A549 (cell line): ENCODE data around the gene DELE1. TPM values are rescaled to one million over a fixed set of nuclear protein-coding genes. Genes with fewer than 3 reads are reported as not detected.

ENCODE experiments used
- ATAC-seq, 2 experiments: fragments of 200-7000 bp in 1 of 2; fragments of >200 bp in 1 of 2; cut with Nextera tagmentation in 1 of 2; cut with Tn5 transposase in 1 of 2; 3 replicates each; pipeline versions ENCODE4 v1.8.0 to v1.9.1; 2018 to 2020; ENCODE audit warnings: mild to moderate bottlenecking in 1 of 2, moderate library complexity in 1 of 2
- CTCF ChIA-PET: fragments of 300-600 bp; sonication (Branson Sonifier 250); formaldehyde crosslinking; extraction: SDS; loops from one replicate; lab custom pipeline; 2021; ENCODE audit warnings: antibody characterized with exemption, inconsistent platforms; lab: Yijun Ruan, JAX
- POLR2A ChIA-PET: fragments of 350-600 bp; formaldehyde crosslinking; extraction: SDS; loops from one replicate; lab custom pipeline; 2021; ENCODE audit warnings: antibody characterized with exemption, inconsistent platforms; lab: Yijun Ruan, JAX
- DNase-seq, 2 experiments: peaks; one replicate each; pipeline versions ENCODE4 v3.0.0 to v3.0.0-alpha.2; 2011 to 2016; ENCODE audit warnings: low read depth in 1 of 2, low spot score in 1 of 2
- FAIRE-seq: peaks from 2 replicates; lab custom pipeline; 2011; peaks lifted over from hg19 to GRCh38; lab: Jason Lieb, UNC
- H3K27ac ChIP-seq, 2 experiments: fragments of >200 bp; sonication (Bioruptor Twin); formaldehyde crosslinking; 3 replicates each; pipeline ENCODE4 v1.5.1; 2016 to 2017
- H3K4me1 ChIP-seq: fragments of >200 bp; sonication (Bioruptor Twin); formaldehyde crosslinking; 3 replicates; pipeline ENCODE4 v1.6.1; 2016
- H3K4me2 ChIP-seq: fragments of >200 bp; sonication (Bioruptor Twin); formaldehyde crosslinking; 3 replicates; pipeline ENCODE4 v1.6.1; 2016
- H3K4me3 ChIP-seq: fragments of >200 bp; sonication (Bioruptor Twin); formaldehyde crosslinking; 3 replicates; pipeline ENCODE4 v1.5.1; 2016
- H3K9me3 ChIP-seq: fragments of >200 bp; sonication (Bioruptor Twin); formaldehyde crosslinking; 3 replicates; pipeline ENCODE4 v1.6.1; 2016
- BHLHE40 ChIP-seq: IDR thresholded peaks from 2 replicates; pipeline ENCODE4 v1.6.1; 2012; ENCODE audit warnings: low read depth, low read length, inconsistent platforms
- CEBPB ChIP-seq, 2 experiments: fragments of >200 bp in 1 of 2; sonication (Bioruptor Twin) in 1 of 2; formaldehyde crosslinking in 1 of 2; IDR thresholded peaks; 2 replicates each; pipeline ENCODE4 v1.6.1; 2012 to 2016
- CHD2 ChIP-seq: fragments of 150-350 bp; IDR thresholded peaks from 2 replicates; pipeline ENCODE4 v1.6.1; 2014; ENCODE audit warnings: low read length; ENCODE audit not compliant: partially characterized antibody
- FOSB ChIP-seq: fragments of 250-450 bp; sonication (Bioruptor Pico); IDR thresholded peaks from 2 replicates; pipeline ENCODE4 v1.5.0; 2020; ENCODE audit warnings: mild to moderate bottlenecking, moderate library complexity
- GATA3 ChIP-seq: IDR thresholded peaks from 2 replicates; pipeline ENCODE4 v1.6.1; 2012; ENCODE audit warnings: borderline replicate concordance
- HEYL ChIP-seq: fragments of 250-450 bp; sonication (Bioruptor Pico); IDR thresholded peaks from 2 replicates; pipeline ENCODE4 v1.8.0; 2021; ENCODE audit warnings: mild to moderate bottlenecking, moderate library complexity
- JUN ChIP-seq, 2 experiments: fragments of >200 bp; sonication (Bioruptor Twin); formaldehyde crosslinking; IDR thresholded peaks; 2 replicates in 1 of 2; 3 replicates in 1 of 2; pipeline ENCODE4 v1.6.1; 2016 to 2017
- KDM1A ChIP-seq: fragments of 200-600 bp; sonication (generic); IDR thresholded peaks from 2 replicates; pipeline ENCODE4 v1.6.1; 2016; ENCODE audit warnings: low read depth, mild to moderate bottlenecking
- MYC ChIP-seq: IDR thresholded peaks from 2 replicates; pipeline ENCODE4 v1.6.1; 2012; ENCODE audit warnings: mild to moderate bottlenecking, inconsistent platforms, low read length, improper control_type of control experiment, borderline replicate concordance
- PHF8 ChIP-seq: fragments of 200-600 bp; sonication (generic); IDR thresholded peaks from 2 replicates; pipeline ENCODE4 v1.6.1; 2016; ENCODE audit warnings: low read depth, mild to moderate bottlenecking, antibody characterized with exemption, moderate library complexity, borderline replicate concordance
- RFX5 ChIP-seq: fragments of 450-650 bp; IDR thresholded peaks from 2 replicates; pipeline ENCODE4 v1.7.1; 2014; ENCODE audit warnings: antibody characterized with exemption, mild to moderate bottlenecking, moderate library complexity
- TFCP2L1 ChIP-seq: fragments of 250-450 bp; sonication (Bioruptor Pico); IDR thresholded peaks from 2 replicates; pipeline ENCODE4 v1.5.0; 2021; ENCODE audit warnings: mild to moderate bottlenecking
- ZSCAN20 ChIP-seq: fragments of 250-450 bp; sonication (Bioruptor Pico); IDR thresholded peaks from 2 replicates; pipeline ENCODE4 v1.8.0; 2022; ENCODE audit warnings: mild to moderate bottlenecking, moderate library complexity
- WGBS: methylation state at CpG from one replicate; pipeline ENCODE4 v1.1.6; 2017; ENCODE audit errors: missing lambda C conversion rate; 5-methylcytosine and 5-hydroxymethylcytosine counted together
- polyA plus RNA-seq, 4 experiments: library from polyadenylated mRNA; depleted of rRNA in 3 of 4; stranded (reverse); fragments of >200 nt; fragmentation: RNase III in 1 of 4; extraction: RNeasy Plus Mini Kit Qiagen cat#74134 plus additional on column Dnase treatment in 1 of 4; gene quantifications; 2 replicates in 3 of 4; 3 replicates in 1 of 4; pipeline ENCODE4 v1.2.3, GENCODE V29; 2011 to 2017
- TF ChIP-seq, protein P1 (sequence below): fragments of 250-450 bp; sonication (Bioruptor Pico); IDR thresholded peaks from 2 replicates; pipeline ENCODE4 v1.5.0; 2020; ENCODE audit warnings: low read depth, mild to moderate bottlenecking, moderate library complexity
- TF ChIP-seq, protein P2 (sequence below): IDR thresholded peaks from 2 replicates; pipeline ENCODE4 v1.6.1; 2012
- TF ChIP-seq, protein P3 (sequence below): fragments of >200 bp; sonication (Bioruptor Twin); formaldehyde crosslinking; IDR thresholded peaks from 3 replicates; pipeline ENCODE4 v1.5.1; 2016
- TF ChIP-seq, protein P4 (sequence below): IDR thresholded peaks from 2 replicates; pipeline ENCODE4 v1.6.1; 2012

DELE1 gene
- polyA plus RNA-seq, 2 of the 4 experiments (the other 2 are of a cell fraction): 41.2 to 60.1 TPM

DNA sequence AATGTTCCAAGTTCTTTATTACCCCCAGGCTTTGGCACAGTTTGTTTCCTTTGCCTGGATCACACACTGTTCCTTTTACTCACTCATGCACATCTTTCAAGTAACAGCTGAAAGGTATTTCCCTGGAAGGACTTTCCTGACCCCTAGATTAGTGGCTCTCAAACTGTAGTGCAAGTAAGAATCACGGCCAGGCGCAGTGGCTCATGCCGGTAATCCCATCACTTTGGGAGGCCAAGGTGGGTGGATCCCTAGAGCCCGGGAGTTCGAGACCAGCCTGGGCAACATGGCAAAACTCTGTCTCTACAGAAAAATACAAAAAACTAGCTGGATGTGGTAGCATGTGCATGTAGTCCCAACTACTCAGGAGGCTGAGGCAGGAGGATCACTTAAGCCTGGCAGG is 19.1 kb upstream of the DELE1 start (continued):
- TF ChIP-seq, protein P1, sequence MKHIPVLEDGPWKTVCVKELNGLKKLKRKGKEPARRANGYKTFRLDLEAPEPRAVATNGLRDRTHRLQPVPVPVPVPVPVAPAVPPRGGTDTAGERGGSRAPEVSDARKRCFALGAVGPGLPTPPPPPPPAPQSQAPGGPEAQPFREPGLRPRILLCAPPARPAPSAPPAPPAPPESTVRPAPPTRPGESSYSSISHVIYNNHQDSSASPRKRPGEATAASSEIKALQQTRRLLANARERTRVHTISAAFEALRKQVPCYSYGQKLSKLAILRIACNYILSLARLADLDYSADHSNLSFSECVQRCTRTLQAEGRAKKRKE (CRISPR knock-in tag): no peak
- TF ChIP-seq CHD2 (no peak), ZSCAN20 (no peak)

DNA sequence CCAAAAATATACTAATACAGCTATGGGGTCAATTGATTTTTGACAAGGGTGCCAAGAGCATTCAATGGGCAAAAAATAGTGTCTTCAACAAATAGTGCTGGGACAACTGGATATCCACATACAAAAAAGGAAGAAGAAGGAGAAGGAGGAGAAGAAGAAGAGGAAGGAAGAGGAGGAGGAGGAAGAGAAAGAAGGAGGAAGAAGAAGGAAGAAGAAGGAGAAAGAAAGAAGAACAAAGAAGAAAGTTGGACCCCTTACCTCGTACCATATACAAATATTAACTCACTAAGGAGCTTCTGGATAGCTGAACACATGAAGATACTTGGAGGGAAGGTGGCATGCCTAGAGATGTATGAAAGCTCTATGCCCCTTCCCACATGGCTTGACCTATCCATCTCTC is 17.2 kb upstream of the DELE1 start:
- H3K4me3 ChIP-seq: no peak overlapping the region
- CTCF ChIA-PET: interaction anchor here (0.9 to 4.7 kb wide), 7 partner anchors 9 to 215 kb away, joined by 3 to 18 read pairs (median 5); partner anchors contain the start of gene PCDH1
- POLR2A ChIA-PET: interaction anchor here (0.6 kb wide), 1 partner anchor 242 kb away, joined by 3 read pairs; no protein-coding TSS in a partner anchor
- H3K4me1 ChIP-seq: no peaks in the 10 kb centered on the region
- no peak for ATAC-seq
- WGBS: 22% methylated on average over 1 of the region's 1 CpG
- DNase-seq: no peak
- FAIRE-seq: no peak
- no peak for TF ChIP-seq GATA3
- TF ChIP-seq, protein P2, sequence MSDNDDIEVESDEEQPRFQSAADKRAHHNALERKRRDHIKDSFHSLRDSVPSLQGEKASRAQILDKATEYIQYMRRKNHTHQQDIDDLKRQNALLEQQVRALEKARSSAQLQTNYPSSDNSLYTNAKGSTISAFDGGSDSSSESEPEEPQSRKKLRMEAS: no peak
- TF ChIP-seq, protein P3, sequence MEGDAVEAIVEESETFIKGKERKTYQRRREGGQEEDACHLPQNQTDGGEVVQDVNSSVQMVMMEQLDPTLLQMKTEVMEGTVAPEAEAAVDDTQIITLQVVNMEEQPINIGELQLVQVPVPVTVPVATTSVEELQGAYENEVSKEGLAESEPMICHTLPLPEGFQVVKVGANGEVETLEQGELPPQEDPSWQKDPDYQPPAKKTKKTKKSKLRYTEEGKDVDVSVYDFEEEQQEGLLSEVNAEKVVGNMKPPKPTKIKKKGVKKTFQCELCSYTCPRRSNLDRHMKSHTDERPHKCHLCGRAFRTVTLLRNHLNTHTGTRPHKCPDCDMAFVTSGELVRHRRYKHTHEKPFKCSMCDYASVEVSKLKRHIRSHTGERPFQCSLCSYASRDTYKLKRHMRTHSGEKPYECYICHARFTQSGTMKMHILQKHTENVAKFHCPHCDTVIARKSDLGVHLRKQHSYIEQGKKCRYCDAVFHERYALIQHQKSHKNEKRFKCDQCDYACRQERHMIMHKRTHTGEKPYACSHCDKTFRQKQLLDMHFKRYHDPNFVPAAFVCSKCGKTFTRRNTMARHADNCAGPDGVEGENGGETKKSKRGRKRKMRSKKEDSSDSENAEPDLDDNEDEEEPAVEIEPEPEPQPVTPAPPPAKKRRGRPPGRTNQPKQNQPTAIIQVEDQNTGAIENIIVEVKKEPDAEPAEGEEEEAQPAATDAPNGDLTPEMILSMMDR: no peak
- TF ChIP-seq KDM1A: no peak
- TF ChIP-seq, protein P4, sequence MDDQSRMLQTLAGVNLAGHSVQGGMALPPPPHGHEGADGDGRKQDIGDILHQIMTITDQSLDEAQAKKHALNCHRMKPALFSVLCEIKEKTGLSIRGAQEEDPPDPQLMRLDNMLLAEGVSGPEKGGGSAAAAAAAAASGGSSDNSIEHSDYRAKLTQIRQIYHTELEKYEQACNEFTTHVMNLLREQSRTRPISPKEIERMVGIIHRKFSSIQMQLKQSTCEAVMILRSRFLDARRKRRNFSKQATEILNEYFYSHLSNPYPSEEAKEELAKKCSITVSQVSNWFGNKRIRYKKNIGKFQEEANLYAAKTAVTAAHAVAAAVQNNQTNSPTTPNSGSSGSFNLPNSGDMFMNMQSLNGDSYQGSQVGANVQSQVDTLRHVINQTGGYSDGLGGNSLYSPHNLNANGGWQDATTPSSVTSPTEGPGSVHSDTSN: no peak
- TF ChIP-seq HEYL (CRISPR knock-in tag): no peak
- TF ChIP-seq FOSB (CRISPR knock-in tag): no peak
- no peak for TF ChIP-seq PHF8
- TF ChIP-seq BHLHE40: no peak
- no peak overlapping the region for H3K4me2 ChIP-seq
- H3K9me3 ChIP-seq: peaks cover 2% of the 10 kb centered on the region; the same call in 1 of the 3 replicates
- H3K27ac ChIP-seq: no peak overlapping the region

DNA sequence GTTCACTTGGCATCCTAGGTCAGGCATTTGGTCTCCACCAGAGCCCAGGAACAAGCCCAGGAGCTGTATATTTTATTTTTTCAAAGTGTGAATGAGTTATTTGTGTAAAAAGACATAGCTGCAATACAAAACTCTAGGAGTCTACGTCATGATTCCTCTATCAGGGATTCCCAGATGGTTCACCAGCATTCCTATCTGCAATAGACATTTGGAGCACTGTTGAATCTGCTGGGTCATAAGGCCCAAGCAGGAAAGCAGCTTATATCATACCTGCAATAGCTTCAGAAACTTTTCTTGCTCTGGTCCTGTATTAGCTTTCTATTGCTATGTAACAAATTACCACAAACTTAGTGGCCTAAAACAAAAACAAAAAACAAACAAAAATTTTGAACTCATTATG is 16.7 kb upstream of the DELE1 start:
- Histone ChIP-seq H3K4me1 (no peaks in the 10 kb centered on the region), H3K4me3 (no peak overlapping the region), H3K4me2 (no peak overlapping the region), H3K27ac (no peak overlapping the region), H3K9me3 (peaks cover 2% of the 10 kb centered on the region; the same call in 1 of the 3 replicates)
- no peak for DNase-seq
- 5% methylated on average over 1 of the region's 1 CpG for WGBS
- no peak for ATAC-seq
- ChIA-PET POLR2A (no interaction called here), CTCF (interaction anchor here (0.6 to 4.7 kb wide), 8 partner anchors 8 to 215 kb away, joined by 3 to 18 read pairs (median 4); partner anchors contain the start of gene PCDH1)
- no peak for FAIRE-seq
- TF ChIP-seq MYC: no peak
- TF ChIP-seq JUN (IDR thresholded peaks at IDR 0.05): no peak
- TF ChIP-seq TFCP2L1: no peak
- TF ChIP-seq CEBPB (IDR thresholded peaks at IDR 0.05): no peak
- TF ChIP-seq RFX5: no peak

DNA sequence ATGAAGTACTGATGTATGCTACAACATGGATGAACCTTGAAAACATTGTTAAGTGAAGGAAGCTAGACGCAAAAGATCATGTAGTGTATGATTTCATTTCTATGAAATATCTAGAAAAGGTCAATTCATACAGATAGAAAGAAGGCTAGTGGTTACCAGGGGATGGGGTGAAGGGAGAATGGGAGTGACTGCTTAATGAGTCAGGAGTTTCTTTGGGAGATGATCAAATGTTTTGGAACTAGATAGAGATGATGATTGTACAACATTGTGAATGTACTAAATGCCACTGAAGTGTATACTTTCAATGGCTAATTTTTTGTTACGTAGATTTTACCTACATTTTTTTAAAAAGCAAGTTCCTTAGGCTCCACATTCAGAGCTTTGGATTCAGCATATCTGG is 14.9 kb upstream of the DELE1 start:
- CTCF ChIA-PET: interaction anchor here (0.6 to 4.7 kb wide), 5 partner anchors 21 to 266 kb away, joined by 3 to 18 read pairs (median 3); partner anchors contain the start of gene PCDH1
- POLR2A ChIA-PET: no interaction called here
- H3K9me3 ChIP-seq: peaks cover 2% of the 10 kb centered on the region; the same call in 1 of the 3 replicates
- FAIRE-seq: no peak
- H3K4me1 ChIP-seq: no peaks in the 10 kb centered on the region
- DNase-seq: no peak
- TF ChIP-seq TFCP2L1: no peak
- WGBS: 72% methylated on average over 2 of the region's 2 CpGs
- H3K27ac ChIP-seq: no peak overlapping the region
- H3K4me2 ChIP-seq: no peak overlapping the region
- ATAC-seq: no peak
- no peak overlapping the region for H3K4me3 ChIP-seq
